Measurements from ENCODE around the gene SMIM27.
A peak's percentile ranks its signal among the peaks of the same experiment; 100 is the strongest.

SMIM27 gene, protein sequence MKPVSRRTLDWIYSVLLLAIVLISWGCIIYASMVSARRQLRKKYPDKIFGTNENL

DNA sequence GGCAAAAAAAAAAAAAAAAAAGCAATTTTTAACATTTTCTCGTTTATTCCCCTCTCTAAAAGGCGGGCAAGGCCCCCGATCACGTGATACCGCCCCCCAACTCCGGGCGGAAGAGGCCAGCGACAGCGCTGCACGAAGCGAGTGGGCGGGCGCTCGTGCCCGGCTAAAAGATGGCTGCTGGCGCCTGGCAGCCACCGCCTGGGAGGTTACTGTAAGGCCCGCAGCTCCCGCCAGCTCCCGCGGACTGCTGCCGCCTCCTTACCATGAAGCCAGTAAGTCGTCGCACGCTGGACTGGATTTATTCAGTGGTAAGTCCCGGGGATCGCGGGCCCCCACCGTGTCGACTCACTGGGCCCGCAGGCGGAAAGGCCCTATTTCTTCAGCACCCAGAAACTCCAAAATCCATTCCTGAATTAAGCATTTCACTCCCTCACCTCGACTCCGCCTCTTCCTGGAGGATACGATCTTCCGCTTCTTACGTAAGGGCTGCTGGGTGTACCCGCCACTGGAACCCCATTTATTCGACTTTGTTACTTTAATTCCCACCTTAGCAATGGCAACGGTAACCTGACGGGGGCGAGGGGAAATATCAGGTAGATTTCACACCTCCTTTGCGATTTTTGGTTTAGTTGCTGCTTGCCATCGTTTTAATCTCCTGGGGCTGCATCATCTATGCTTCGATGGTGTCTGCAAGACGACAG lies at the start of gene SMIM27, which contains the start of gene TOPORS:
TSS of gene SMIM27 (plus strand) at position 156 of the 701 bp plus-strand sequence. CDS start at position 264, 108 bp downstream.
TSS of gene TOPORS (minus strand) at position 415 of the 701 bp plus-strand sequence. CDS start at position 265, 150 bp downstream.
- in situ Hi-C loops (cut with MboI; ENCODE audit: low pct_unique_long_range_greater_than_20kb, low sequenced_read_pairs, unreplicated experiment) = loop anchor here (25.0 kb wide), 1 partner anchor 90 kb away; no protein-coding TSS in a partner anchor
- TF ChIP-seq, protein P1, sequence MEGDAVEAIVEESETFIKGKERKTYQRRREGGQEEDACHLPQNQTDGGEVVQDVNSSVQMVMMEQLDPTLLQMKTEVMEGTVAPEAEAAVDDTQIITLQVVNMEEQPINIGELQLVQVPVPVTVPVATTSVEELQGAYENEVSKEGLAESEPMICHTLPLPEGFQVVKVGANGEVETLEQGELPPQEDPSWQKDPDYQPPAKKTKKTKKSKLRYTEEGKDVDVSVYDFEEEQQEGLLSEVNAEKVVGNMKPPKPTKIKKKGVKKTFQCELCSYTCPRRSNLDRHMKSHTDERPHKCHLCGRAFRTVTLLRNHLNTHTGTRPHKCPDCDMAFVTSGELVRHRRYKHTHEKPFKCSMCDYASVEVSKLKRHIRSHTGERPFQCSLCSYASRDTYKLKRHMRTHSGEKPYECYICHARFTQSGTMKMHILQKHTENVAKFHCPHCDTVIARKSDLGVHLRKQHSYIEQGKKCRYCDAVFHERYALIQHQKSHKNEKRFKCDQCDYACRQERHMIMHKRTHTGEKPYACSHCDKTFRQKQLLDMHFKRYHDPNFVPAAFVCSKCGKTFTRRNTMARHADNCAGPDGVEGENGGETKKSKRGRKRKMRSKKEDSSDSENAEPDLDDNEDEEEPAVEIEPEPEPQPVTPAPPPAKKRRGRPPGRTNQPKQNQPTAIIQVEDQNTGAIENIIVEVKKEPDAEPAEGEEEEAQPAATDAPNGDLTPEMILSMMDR (IDR thresholded peaks at IDR 0.05; ENCODE audit: extremely low read depth, insufficient read depth, missing control alignments) = no peak
- DNase-seq (ENCODE audit: low spot score) = peak; percentile 90

DNA sequence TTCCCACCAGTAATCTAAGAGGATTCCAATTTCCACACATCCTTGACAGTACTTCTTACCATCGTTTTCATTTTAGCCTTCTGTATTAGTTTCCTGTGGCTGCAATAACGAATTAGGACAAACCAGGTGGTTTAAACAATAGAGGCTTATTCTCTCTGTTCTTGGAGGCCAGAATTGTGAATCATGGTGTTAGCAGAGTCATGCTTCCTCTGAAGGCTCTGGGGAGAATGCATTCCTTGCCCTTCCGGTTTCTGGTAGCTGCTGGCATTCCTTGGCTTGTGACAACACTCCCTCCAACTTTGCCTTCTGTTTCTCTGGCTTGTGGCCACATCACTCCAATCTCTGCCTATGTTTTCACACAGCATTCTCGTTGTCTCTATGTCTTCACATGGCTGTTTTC lies 49.7 kb upstream of the SMIM27 start:
- TF ChIP-seq, protein P1 (IDR thresholded peaks at IDR 0.05; ENCODE audit: extremely low read depth, insufficient read depth, missing control alignments) = no peak
- in situ Hi-C loops (cut with MboI; ENCODE audit: low pct_unique_long_range_greater_than_20kb, low sequenced_read_pairs, unreplicated experiment) = no loop called here
- DNase-seq (ENCODE audit: low spot score) = no peak

DNA sequence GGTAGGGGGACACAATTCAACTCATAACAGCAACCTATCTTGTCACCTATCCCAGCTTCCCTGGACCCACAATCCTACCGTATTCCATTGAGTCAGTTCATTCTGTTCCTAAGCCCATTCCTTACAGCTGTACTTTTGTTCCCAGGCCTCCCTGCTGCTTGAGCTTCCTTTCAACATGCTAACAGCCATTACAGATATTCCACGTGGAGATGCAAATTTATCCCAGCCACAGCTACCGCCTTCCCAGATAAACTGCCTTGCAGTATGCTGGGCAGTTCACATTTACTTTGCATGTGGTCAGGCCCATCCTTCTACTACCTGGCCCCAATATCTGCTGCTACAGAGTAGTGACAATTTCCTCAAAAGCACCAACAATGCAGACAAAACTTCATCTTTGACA lies 49.1 kb upstream of the SMIM27 start:
- DNase-seq (ENCODE audit: low spot score) = no peak
- TF ChIP-seq, protein P1 (IDR thresholded peaks at IDR 0.05; ENCODE audit: extremely low read depth, insufficient read depth, missing control alignments) = no peak
- in situ Hi-C loops (cut with MboI; ENCODE audit: low pct_unique_long_range_greater_than_20kb, low sequenced_read_pairs, unreplicated experiment) = no loop called here

DNA sequence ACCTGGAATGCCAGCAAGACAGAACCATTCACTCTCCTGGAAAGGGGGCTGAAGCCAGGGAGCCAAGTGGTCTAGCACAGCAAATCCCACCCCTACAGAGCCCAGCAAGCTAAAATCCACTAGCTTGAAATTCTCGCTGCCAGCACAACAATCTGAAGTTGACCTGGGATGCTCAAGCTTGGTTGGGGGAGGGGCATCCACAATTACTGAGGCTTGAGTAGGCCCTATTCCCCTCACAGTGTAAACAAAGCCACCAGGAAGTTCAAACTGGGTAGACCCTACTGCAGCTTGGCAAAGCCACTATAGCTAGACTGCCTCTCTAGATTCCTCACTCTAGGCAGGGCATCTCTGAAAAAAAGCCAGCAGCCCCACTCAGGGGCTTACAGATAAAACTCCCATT lies 43.4 kb upstream of the SMIM27 start:
- DNase-seq (ENCODE audit: low spot score) = no peak
- in situ Hi-C loops (cut with MboI; ENCODE audit: low pct_unique_long_range_greater_than_20kb, low sequenced_read_pairs, unreplicated experiment) = no loop called here
- TF ChIP-seq, protein P1 (IDR thresholded peaks at IDR 0.05; ENCODE audit: extremely low read depth, insufficient read depth, missing control alignments) = no peak

DNA sequence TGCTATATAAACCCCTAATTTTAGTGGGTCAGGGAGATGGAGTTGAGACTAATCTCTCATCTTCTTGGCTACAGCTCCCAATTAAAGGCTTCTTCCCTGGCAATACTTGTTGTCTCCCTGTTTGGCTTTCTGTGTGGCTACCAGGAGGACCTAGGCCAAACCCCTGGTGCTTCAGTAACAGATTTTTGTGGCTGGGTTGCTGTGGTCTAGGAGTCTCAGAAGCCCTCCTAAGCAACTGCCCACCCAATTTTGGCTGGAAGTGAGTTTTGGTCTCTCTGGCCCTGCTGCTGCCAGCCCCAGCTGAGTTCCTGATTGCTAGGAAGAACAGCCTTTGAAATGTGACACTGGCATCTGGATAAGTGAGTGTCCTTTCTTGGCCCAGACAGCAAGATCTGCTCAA lies 35.9 kb upstream of the SMIM27 start:
- DNase-seq (ENCODE audit: low spot score) = no peak
- in situ Hi-C loops (cut with MboI; ENCODE audit: low pct_unique_long_range_greater_than_20kb, low sequenced_read_pairs, unreplicated experiment) = no loop called here
- TF ChIP-seq, protein P1 (IDR thresholded peaks at IDR 0.05; ENCODE audit: extremely low read depth, insufficient read depth, missing control alignments) = no peak

DNA sequence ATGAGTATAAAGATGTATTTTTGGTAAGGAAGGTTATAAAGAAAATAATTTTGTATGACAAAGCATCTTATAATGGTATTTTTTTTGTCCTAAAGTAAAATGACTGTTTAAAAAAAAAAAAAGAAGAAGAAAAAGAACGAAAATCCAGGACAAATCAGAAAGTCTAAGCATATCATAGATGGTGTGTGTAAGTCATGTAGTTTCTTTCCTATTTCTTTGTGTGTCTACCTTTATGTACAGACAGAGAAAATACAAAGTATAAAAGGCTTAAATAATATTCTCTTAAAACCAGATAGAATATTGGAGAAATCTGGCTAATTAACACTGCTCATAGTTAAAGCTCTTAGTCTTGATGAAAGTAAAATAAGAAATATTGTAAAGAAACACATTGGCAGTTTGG lies 33.9 kb upstream of the SMIM27 start:
- in situ Hi-C loops (cut with MboI; ENCODE audit: low pct_unique_long_range_greater_than_20kb, low sequenced_read_pairs, unreplicated experiment) = no loop called here
- TF ChIP-seq, protein P1 (IDR thresholded peaks at IDR 0.05; ENCODE audit: extremely low read depth, insufficient read depth, missing control alignments) = no peak
- DNase-seq (ENCODE audit: low spot score) = no peak
